Amniotic epithelial cell (primary cell): ENCODE measurements around the gene SLC46A1.

Experiments used
- DNase-seq: peaks from one replicate; pipeline ENCODE4 v3.0.0-alpha.2; 2010; ENCODE audit warnings: low read depth

SLC46A1 gene

GRCh38 chr17:28381141-28381825, 24.7 kb downstream of the SLC46A1 start:
- no peak for DNase-seq

- DNase-seq: peak; percentile 99
These were observed 25.9 kb downstream of the SLC46A1 start for GRCh38 chr17:28379814-28380801.

GRCh38 chr17:28372945-28373274, 33.1 kb downstream of the SLC46A1 start:
- peak; percentile 62 for DNase-seq

GRCh38 chr17:28372203-28372944, 33.6 kb downstream of the SLC46A1 start:
- peak; percentile 29 for DNase-seq

- peak; percentile 97 for DNase-seq
These were observed 34.5 kb downstream of the SLC46A1 start, which contains the start of gene SARM1 for GRCh38 chr17:28371245-28372202. Gene SARM1, plus strand, starts transcription at chr17:28371694. Its CDS starts 339 bp downstream, at chr17:28372033.

DNA sequence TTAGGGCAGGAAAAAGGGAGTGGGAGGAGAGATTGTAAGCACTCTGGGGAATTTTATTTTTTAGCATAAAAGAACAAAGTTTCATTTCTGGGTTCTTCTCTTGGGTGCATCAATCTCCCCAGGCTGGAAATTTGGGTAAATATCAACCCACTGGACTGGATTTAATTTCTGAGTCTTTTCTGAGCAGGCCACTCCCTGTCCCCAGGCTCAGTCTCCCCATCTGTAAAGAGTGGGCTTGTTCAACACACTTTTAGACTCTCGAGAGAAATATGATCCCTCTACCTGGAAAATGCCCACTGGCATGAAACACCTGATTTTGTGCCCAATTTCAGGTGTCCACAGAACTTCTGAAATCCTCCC, 35.3 kb downstream of the SLC46A1 start:
- DNase-seq: no peak

DNA sequence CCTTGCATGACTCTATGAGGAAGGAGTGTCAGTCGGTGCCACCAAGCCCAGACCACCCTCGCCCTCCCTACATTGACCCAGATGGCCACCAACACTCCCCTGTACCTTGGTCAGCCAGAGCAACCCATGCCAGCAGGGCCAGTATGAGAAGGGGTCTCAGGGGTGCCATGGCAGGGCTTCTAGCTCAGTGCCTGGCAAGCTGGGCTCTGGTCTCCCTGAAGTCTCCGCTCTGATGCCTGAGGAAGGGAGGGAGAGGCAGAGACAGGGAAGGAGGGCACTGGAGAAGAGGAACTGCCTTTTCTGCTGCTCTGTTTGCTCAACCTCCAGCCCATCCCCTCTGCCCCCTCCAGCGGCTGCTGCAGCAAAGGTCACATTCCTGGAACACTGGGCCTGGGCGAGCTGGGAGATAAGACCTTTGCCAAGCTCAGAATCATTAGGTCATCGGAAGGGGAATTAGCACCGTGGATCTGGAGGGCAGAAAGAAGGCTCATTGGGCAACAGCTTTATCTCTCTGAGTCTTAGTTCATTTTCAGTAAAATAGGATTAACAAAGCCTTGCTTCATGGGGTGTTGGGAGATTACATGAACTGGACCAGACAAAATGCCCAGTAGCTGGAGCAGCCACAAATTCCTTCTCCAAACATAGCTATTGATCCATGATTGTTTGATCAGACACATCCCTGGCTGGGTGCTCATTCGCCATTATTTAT, 35.8 kb downstream of the SLC46A1 start, which contains the start of gene VTN:
Gene VTN (minus strand): TSS at position 273 of the 709 bp plus-strand sequence. CDS start 104 bp downstream, at position 169.
- DNase-seq: peak; percentile 100

DNA sequence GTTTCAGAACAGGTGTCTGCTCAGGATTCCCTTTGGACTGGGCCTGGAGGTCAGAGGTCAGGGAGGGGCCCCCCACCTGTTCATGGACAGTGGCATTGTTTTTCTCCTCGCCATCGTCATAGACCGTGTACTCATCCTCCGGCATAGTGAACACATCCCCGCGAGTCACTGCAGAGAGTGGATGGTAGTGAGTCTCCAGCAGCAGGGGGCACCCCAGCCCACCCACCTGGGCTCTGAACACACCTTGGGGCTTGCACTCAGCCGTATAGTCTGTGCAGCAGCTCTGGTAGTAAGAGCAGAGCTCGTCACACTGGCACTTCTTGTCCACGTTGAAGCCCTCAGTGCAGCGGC, 36.4 kb downstream of the SLC46A1 start:
- DNase-seq: peak; percentile 32

- no peak for DNase-seq
These were observed 36.9 kb downstream of the SLC46A1 start for GRCh38 chr17:28368915-28369683.

GRCh38 chr17:28368306-28368831, 37.6 kb downstream of the SLC46A1 start:
- no peak for DNase-seq

DNA sequence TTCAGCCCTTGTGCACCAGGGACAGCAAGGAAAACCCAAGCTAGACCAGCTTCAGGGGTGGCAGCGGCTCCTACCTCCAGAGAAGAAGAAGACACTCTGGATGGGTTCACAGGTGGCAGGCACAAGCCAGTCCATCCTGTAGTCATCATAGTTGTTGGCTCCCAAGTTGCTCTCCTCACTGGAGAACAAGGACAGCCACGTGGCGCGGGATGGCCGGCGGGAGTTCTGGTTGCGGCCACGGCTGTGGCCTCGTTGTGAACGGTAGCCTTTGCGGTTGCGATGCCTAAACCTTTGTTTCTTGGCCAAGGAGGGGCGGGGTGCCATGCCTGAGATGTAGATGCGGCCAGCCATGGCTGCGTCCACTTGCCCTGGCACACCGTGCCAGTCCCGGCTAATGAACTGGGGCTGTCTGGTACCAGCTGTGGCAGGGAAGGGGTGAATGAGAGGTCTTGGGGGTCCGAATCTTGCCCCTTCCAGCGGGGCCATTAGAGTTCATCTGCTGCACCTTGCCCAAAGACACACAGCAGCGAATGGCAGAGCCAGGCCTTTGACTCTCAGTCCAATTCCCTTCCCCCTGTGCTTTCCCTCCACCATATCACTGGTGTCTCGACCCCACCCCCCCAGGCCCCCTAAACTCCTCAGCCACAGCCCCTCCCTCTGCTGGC, 38.2 kb downstream of the SLC46A1 start:
- no peak for DNase-seq

- no peak for DNase-seq
These were observed 39.4 kb downstream of the SLC46A1 start for GRCh38 chr17:28366605-28367004.

DNA sequence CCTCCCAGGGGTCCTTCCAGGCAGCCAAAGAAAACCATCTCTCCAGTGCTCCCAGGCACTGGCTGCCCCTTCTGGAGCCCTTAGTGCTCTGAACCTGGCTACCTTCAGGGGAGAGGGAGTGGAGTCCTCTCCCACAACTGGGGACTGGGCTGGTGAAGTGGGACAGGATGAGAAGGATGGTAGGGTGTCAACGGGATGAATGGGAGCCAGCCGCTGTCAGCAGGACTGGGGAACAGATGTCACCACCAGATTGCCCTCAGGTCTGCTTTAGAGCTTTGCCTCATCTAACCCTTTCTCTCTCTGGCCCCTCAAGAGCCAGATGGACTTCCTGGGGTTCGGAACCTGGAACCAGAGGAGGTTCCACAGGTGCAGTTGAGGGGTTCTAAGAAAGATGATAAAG, 40.5 kb downstream of the SLC46A1 start:
- no peak for DNase-seq

DNA sequence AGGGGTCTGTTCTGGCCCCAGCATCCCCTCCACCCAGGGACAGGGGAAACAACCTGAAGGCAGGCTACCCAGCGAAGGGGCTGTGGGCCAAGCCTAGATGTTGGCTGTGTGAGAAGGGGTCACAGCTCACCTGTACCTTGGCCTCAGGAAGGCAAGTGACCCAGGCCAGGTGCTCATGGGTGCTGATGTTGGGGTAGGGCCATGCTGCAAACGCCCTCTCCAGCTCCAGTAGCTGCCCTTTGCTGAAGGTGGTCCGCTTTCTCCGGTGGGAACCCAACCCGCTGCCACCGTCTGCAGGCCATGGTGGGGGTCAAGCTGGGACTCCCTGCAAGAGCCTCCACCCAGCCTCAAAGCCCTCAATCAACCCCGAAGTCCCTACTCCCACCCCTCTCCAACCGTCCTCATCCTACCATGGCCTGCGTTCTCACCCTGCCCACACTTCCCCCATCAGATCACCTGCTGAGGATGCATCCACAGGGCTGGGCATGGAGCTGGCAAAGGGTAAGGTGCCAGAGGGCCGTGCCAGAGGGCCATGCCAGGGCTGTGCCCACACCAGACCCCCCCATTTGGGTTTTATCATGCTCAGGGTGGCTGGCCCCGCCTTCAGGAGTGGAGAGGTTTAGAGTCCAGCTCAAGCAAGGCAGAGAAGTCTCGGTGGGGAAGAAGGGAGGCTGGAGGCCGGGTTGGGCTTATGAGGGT, 41.2 kb downstream of the SLC46A1 start, which contains the start of gene SEBOX:
Gene SEBOX (minus strand): TSS at position 535 of the 699 bp plus-strand sequence. CDS start 48 bp downstream, at position 487.
- DNase-seq: no peak

DNA sequence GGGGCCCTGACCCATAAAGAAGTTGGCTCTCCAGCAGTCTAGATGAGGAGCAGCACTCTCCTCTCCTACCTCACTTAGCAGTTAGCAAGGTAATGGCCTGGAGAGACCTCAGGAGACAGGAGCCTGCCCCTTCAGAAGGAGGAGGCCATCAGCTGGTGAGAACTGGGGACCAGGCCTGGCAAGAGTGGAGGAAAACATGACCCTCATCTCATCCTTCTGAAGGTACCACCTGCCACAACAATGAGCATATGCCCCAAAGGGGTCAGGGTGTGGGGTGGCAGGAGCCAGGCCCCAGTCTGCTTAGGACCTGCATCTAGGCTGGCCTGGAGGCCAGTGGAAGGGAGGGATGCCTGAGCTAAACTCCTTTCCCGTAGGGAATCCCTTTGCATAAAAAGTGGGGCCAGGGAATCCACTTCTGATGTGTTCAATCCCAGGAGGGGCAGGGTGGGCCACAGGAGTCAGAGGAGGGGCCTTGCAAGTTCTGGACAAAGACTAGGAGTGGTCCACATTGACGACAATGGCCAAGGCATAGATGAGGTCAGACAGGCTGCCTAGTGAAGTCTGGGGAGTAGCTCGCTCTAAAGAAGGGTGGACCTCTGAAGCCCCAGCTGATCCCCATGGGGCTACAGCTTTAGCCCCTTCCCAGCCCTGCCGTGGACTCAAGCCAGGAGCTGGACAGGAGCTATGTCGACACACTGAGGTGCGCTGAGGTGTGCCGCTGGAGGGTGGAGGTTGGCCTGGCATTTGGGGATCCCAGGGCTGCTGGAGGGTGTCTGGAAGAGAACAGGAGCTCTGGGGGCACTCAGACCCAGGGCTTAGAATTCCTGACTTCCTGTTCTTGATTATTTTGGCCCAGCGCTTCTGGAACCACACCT, 42.0 kb downstream of the SLC46A1 start:
- DNase-seq: no peak

DNA sequence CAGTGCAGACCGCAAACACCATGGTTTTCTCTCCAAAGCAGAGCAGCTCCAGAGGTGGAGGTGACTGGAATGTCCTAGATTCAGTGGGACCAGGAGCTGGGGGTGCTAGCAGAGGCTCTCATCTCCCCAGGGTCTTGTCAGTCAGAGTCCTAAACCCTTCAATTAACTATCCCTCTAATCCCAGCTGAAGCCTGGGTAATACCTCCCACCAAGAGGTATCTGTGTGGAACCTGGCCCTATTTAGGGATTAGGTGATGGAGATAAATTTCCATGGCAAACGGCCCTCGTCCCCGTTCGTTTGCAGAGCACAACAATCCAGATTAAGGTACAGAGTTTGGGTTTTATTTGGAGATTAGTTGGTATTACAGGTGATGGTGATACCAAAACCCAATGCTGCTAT, 42.8 kb downstream of the SLC46A1 start:
- no peak for DNase-seq

DNA sequence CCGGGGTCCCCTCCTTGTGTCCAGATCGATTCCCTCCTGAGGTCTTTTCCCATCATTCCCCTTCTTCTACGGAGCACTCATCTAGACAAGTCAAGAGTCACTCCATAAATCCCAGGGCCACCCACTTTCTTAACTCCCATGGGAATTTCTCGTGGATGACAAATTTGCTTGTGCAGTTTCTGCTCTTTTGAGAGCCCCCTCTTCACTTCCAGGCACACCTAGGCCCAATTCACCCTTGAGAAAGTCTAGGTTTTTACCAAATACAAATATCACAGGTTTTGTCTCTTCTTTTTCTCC, 48.2 kb downstream of the SLC46A1 start:
- DNase-seq: no peak
